HG03571 (cell line): ENCODE measurements around the gene PTAR1.

ENCODE experiments used
- ATAC-seq: cut with Tn5 transposase; IDR thresholded peaks from one replicate; pipeline ENCODE4 v1.9.1; 2021; ENCODE audit not compliant: unreplicated experiment

The PTAR1 gene

DNA sequence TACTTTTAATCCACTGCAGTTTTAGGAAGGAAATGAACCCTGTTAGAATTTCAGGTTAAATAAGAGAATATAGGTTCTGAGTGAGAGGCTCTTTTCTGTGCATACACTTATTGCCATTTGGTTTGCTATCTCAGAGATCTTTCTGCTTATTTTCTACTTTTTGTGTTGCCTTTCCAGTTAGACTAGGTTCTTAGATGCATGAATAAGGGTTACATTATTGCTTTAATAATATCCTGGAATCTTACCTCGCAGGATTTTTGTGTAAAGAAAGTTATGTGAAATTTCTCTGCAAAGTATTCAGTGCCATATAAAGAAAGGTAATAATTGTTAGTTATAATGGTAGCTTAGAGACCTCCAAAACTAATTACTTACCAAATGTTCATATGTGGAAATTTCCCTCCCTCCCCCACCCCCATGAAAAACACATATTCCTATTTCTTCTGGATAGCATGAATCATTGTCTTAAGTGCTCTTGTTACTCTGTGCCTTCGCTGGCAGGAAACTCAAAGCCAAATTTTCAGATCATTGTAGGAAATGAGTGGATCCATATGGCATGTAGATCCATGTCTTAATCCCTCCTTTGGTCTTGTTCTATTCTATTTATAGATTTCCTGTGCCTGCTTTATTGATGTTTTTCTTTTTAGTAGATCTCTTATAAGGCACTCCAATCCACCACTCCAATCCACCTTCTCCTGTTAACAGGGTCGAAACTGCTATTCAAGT is 84.9 kb downstream of the PTAR1 start:
- ATAC-seq = no peak

DNA sequence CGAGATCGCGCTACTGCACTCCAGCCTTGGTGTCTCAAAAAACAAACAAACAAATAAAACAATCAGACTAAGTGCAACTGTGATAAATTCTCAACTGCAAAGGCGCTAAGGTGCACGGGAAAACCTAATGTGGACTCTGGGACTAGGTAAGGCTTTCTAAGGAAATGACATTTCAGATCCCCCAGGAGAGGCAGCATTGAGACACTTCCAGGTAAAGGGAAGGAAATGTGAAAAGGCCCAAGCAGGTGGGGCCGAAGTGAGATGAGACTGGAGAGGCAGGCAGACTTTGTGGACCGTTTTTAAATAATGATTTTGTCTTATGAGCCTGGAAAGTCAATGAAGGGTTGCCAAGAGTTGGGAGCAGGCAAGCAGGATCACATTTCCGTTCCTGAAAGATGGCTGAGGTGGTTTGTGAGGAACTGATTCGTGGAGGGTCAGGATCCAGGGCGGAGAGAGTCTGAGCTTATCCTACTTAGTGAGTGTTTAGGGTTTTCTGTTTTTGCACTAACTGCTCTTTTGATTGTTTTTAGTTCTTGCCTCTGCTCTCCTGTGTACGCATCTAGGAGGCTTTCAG is 85.6 kb downstream of the PTAR1 start:
- ATAC-seq = no peak

DNA sequence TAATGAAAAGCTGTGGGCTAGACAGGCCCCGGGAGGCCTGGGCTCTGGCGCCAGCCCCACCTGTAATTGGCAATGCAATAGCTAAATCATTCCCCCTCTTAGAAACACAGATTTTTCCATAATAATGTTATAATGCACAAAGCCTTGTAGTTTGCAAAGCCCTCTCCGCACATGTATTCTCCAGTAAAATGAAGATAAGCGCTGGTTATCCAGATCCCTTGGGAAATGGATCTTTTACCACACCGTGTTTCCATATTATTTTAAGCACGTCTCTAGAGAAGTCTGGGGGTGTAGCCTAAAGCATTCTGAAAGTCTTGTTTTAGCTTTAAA is 86.5 kb downstream of the PTAR1 start:
- ATAC-seq = no peak

DNA sequence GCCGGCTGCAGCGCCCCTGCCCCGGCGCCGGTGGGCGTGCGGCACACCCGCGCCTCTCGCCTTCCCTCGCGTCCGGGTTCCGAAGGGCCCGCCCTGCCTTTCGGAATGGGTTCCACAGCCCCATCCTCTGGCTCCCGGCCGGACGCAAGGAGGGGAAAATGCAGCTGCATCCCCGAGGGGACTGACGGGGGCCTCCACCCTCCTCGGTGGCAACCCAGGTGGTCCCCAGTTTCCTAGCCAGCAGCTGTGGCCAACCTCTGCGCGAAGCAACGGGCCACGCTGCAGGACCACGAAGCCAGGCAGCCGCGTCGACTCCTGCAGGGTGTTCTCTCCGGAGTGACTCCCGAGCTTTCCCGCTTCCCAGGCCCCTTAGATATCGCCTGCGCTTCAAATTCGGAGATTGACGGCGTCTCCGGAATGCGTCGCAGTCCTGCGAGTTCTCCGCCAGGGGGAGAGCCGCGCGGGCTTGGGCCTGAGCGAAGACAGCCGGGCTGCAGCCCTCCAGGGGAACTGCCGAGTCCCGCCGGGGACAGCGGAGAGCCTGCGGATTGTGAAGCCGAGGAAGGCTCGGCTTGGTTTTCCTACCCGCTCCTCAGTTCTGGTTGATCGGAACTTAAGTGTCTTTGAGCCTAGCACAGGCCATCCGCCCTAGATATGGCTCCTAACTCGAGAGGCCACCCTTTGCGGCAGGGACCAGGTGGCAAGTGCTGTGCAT is 87.1 kb downstream of the PTAR1 start:
- peak; percentile 92 for ATAC-seq

DNA sequence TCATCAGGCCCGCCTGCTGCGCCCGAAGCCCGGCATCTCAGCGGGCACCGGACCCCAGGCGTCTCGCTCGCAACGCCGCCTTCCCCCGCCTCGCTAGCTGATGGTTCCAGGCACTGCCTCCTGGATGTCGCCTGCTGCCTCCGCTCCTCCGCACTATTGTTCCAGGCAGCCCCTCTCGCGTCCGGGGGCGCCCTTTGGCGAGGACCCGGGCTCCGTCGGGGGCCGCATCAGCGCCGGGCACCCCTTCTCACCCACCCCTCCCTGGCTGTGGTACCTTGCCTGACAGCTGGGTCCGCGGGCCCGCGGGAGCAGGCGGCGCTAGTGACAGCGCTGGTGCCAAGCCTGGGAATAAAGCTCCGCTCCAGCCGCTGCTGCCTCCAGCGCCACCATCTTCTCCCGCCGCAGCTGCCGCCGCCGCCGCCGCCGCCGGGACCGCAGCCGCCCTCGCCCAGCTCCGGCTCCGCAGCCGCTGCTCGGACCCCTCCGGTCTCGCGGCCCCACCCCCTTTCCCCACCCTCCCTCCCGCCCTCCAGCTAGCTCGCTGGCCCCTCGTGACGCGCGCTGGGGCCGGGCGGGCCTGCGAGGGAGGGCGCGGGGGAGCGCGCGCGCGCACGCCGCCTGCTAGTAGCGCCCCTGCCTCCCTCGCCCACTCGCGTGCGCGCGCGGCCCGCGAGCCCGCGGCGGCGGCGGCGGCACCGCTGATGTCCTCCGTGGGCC is 87.8 kb downstream of the PTAR1 start, which contains the start of gene APBA1:
APBA1 (minus strand) TSS at position 493 of the 717 bp plus-strand sequence.
- ATAC-seq = no peak

DNA sequence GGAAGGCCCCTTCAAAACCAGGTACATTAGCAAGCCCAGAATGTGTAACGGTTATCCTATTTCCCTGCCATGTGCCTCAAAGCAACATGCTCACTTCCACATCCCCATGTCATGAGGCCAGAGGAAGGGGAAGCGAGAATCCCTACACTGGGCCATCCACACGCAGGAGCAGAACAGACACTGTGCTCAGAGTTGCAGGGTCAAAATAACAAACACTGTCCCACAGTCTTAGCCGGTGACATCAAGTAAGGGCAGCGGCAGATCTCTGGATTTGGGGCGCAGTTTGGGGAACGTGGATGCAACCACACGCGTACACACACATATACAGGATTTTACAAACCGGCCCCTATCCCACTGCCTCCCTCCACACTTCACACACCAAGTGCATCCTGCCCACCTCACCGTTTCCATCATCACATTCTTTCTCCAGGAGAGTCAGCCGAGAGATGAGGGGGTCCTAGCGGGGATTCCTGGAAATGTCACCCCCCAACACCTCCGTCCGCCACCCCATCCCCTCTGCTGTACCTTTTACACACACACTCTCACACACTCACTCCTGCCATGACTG is 88.4 kb downstream of the PTAR1 start:
- no peak for ATAC-seq

DNA sequence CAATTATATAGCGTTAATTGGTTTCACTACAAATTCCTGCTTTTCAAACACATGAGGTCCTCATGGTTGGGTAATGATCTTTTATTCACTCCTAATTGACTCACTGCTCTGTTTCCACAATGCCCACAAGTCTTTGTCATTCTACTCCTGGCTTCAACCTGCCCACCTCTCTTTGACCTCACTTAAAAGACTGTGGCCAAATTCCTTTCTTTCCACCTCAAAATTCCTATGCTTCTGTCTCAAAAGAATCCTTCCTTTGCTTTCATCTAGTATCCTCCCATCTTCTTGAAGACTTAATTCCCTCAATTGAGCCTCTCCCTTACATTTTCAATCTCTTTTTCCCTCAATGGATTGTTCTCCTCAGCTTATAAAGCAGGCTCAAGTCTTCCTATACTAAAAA is 92.5 kb downstream of the PTAR1 start:
- ATAC-seq = no peak

DNA sequence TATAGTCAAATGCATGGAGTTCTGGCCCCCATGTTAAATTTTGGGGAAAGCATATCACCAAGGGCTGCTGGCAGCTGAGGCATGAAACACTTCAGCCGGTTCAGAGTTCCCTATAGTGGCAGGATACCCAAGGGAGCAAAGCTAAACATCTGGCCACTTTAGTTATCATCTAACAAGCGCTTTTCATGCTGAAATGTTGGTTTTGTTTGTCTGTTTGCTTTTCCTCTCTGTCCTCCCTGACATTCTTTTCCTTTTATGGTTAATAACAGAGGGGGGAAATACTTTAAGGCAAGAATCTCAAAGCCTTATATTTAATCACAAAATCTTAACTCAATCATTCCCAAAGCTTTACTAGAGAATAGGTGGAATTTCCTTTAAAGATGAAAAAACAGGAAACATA is 99.5 kb downstream of the PTAR1 start:
- ATAC-seq = no peak
